GM18526 (cell line): ENCODE data around the gene CCNG2.

Experiments
- POLR2A ChIP-seq: IDR thresholded peaks from 3 replicates; pipeline ENCODE4 v1.6.1; 2011; ENCODE audit not compliant: insufficient read length; ENCODE audit errors: extremely low read depth

CCNG2 gene

DNA sequence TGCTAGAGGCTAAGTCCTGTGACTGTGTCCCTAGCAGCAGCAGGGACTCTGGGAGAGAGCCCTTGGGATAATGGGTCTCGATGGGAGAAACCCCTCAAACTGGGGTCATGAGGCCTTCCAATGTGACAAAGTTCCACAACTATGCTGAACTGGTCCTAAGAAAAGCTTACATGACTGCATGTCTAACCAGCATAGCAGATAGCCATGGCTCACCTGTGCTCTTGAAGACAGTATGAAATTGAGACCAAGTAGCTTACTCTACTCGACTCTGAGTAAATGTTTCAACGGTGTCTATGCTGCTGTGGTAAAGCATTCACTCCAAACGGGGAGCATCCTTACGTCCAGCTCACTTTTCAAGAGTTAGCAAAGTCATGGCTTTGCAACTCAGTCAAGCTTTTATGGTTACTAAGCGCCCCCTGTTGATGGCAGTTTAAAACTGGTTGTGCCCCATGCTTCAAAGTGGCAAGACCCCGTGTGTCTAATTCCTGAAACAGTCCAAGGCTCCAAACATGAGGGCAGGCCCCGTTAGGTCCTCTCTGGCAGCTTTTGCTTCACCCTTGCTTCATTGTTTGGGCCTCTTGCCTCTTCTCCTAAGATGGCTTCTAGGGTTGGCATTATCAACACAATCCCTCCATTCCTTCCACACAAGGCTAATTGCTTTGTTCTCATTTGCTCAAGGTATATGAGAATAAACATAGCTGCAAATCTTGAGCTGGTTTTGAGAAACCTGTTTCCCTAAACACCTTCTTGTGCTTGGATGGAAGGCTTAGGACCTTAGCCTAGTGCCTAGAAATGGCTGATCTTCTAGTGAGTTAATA, 46.6 kb downstream of the CCNG2 start:
- no peak for TF ChIP-seq POLR2A

DNA sequence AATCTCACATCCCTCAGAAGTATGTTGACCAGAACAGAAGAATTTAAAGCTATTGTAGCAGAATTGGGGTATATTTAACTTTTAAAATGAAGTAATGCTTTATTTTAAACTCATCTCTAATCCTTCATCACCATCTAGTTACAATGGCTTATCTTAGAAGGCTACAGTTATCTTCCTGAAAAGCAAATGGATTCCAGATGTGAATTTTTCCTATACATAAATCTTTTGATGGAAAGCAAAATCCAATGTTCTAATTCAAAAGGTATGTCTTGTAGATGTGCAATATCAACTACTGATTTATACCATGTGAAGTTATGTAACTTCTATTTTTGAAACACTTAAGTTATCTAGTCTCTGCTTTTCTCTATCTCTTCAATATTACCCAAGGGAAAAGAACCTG, 47.6 kb downstream of the CCNG2 start:
- no peak for TF ChIP-seq POLR2A

DNA sequence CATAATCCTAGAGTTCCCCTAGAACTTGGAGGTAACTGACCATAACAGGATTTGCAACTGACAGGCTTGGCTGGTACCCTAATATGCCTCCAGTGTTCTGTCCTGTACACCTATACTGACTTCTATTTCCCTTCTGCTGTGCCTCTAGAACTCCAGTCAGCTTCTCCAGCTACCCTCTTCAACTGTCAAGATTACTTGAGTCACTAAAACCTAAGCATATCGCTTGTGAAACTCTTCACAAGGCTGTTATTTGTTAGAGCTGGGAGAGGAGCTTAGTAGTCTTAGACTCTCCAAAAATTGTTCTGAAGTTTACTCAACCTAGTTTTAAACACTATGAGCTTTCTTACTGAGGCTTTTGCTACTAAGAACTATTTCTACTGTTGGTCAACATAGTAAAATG, 52.0 kb downstream of the CCNG2 start:
- no peak for TF ChIP-seq POLR2A

DNA sequence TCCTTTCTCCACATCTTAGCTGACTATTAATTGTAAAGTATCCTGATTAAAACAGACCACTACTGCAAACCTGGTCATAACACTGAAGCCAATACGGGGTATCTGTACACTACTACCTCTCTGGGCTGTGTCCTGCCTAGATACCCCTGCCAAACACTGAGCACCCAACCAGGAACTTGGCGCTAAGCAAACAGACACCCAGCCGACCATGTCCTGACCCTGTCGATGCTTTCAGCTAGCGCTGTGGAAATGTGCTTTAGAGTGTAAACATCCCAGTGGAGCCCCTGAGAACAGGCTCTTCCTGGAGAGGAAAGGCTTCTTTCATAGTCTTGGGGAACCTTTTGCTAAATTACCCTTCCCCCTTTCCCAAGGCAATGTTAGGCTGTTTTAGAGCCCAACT, 52.9 kb downstream of the CCNG2 start:
- TF ChIP-seq POLR2A, result no peak

DNA sequence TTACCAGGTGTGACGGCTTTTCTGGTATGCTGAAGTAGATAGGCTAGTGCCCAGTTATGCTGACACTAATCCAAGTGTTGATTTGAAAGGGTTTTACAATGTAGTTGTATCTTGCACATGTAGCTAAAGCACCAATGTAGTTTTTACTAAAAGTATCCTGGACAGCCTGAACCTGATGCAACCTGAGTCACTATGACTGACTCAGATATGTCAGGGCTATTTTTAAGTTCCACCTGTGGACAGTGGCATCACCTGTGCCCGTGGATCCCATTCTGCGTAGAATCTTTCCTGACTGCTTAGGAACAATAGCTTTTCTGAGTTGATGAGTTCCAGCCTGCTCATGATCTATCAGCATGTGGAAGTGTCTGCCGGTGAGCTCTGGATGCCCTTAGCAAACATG, 58.1 kb downstream of the CCNG2 start:
- TF ChIP-seq POLR2A, result no peak

DNA sequence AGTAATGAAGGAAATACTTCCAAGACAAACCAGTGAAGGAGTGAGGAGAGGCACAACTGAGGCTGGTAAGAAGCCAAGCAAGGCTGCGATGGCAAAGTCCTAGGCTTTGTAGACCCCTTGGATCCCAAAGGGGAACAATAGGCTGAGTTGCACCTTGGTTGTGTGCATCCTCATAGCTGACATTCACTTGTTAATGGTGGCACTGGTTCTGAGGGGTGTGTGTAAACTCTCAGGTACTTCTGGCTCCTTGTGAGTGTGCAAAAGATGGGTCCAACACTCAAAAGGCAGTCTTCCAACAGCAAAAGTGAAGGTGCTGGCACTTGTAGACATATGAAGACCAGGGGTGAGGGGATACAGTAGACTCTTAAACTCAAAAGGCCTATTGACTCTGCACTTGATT, 60.5 kb downstream of the CCNG2 start:
- TF ChIP-seq POLR2A, result no peak

DNA sequence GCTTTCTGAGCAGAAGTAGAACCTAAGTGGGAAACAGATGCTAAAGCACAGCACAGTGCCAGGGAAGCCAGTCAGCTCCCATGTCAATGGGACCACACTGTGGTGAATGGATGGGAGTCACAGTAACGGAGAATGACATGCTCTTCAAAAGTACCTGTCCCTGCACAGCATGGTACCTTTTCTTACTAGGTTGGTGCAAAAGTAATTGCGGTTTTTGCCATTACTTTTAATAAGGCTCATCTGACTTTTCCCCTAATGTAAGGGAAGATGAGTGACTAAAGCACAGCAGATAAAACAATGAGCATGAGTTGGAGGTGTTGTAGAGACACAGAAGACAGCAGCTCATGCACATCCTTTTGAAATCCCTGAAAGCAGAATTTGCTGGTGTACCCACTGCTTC, 62.3 kb downstream of the CCNG2 start:
- TF ChIP-seq POLR2A, result no peak
